Uterus (tissue), 4 donors: ENCODE data around the gene CASZ1. TPM values are rescaled to one million over a fixed set of nuclear protein-coding genes. Genes with fewer than 3 reads are reported as not detected.

ENCODE experiments used
- DNase-seq, 2 donors: peaks; one replicate each; pipeline ENCODE4 v3.0.0-alpha.2; 2019 to 2020
- H3K27ac ChIP-seq, 2 donors: fragments of 200-600 bp; sonication (generic); 1 replicate in 1 of 2; 2 replicates in 1 of 2; pipeline ENCODE4 v1.5.1; 2016 to 2018
- H3K27me3 ChIP-seq, 2 donors: fragments of 200-600 bp; sonication (generic); one replicate each; pipeline ENCODE4 v1.5.1; 2018 to 2019; ENCODE audit warnings: control low read depth in 1 of 2
- H3K36me3 ChIP-seq, 2 donors: fragments of 200-600 bp; sonication (generic); one replicate each; pipeline ENCODE4 v1.5.1; 2019; ENCODE audit warnings: control low read depth in 1 of 2
- H3K4me1 ChIP-seq, 2 donors: fragments of 200-600 bp; sonication (generic); one replicate each; pipeline ENCODE4 v1.5.1; 2018 to 2019; ENCODE audit warnings: control low read depth in 1 of 2
- H3K4me3 ChIP-seq, 2 donors: fragments of 200-600 bp; sonication (generic); 1 replicate in 1 of 2; 2 replicates in 1 of 2; pipeline ENCODE4 v1.5.1; 2018 to 2019; ENCODE audit warnings: mild to moderate bottlenecking in 1 of 2
- H3K9me3 ChIP-seq, 2 donors: fragments of 200-600 bp; sonication (generic); one replicate each; pipeline ENCODE4 v1.5.1; 2019; ENCODE audit warnings: control low read depth in 1 of 2
- CTCF ChIP-seq, 4 experiments: fragments of 200-600 bp in 2 of 4; fragments of 450-650 bp in 2 of 4; sonication (generic) in 2 of 4; IDR thresholded peaks; one replicate each; pipeline ENCODE4 v1.5.1; 2016 to 2019; ENCODE audit warnings: antibody characterized with exemption in 4 of 4, mild to moderate bottlenecking in 2 of 4, moderate library complexity in 1 of 4
- POLR2A ChIP-seq, 2 donors: fragments of 450-650 bp; IDR thresholded peaks; one replicate each; pipeline ENCODE4 v1.6.1; 2016; ENCODE audit warnings: antibody characterized with exemption in 2 of 2, mild to moderate bottlenecking in 1 of 2, moderate library complexity in 1 of 2
- intact Hi-C: fragments of 100-400 bp; cut with DNase I; formaldehyde crosslinking; loops from one replicate; pipeline ENCODE4 v1.15.1; 2023; ENCODE audit warnings: low total_unique reads
- total RNA-seq, 4 donors: library from RNA; depleted of rRNA in 3 of 4; stranded (reverse); fragments of >200 nt in 3 of 4; gene quantifications; one replicate each; pipeline versions ENCODE4 v1.1.0 to v1.2.4, GENCODE V29; 2014 to 2023
- donor health status: DM: yes; HTN: yes; CAD: no.

CASZ1 gene
- total RNA-seq, 4 donors from 2014 or later = 0.59 to 49.2 (median 3.9) TPM

- H3K27ac ChIP-seq = peak overlapping the region; percentile 7 to 59
- peaks cover 0 to 12% of the 10 kb centered on the region in 2 donors for H3K4me1 ChIP-seq
- intact Hi-C loops = no loop called here
- TF ChIP-seq CTCF (IDR thresholded peaks at IDR 0.05) (no peak), POLR2A (IDR thresholded peaks at IDR 0.05) (no peak)
- no peak for DNase-seq
- H3K4me3 ChIP-seq = no peak overlapping the region
- H3K36me3 ChIP-seq = no peaks in the 10 kb centered on the region
- no peaks in the 10 kb centered on the region for H3K27me3 ChIP-seq
- no peaks in the 10 kb centered on the region for H3K9me3 ChIP-seq
Observed at GRCh38 chr1:10673109-10673711, 123.2 kb downstream of the CASZ1 start.

- Histone ChIP-seq H3K4me1 (peaks cover 0 to 12% of the 10 kb centered on the region in 2 donors), H3K4me3 (no peak overlapping the region), H3K27ac (peak overlapping the region; percentile 41 to 66), H3K36me3 (no peaks in the 10 kb centered on the region), H3K27me3 (no peaks in the 10 kb centered on the region), H3K9me3 (no peaks in the 10 kb centered on the region)
- intact Hi-C loops = no loop called here
- no peak for DNase-seq
- TF ChIP-seq POLR2A (IDR thresholded peaks at IDR 0.05) = no peak
- no peak for TF ChIP-seq CTCF (IDR thresholded peaks at IDR 0.05)
Observed at GRCh38 chr1:10672343-10673050, 123.9 kb downstream of the CASZ1 start.

GRCh38 chr1:10671622-10672342 lies 124.7 kb downstream of the CASZ1 start:
- no peak overlapping the region for H3K4me3 ChIP-seq
- no peaks in the 10 kb centered on the region for H3K27me3 ChIP-seq
- peaks cover 0 to 12% of the 10 kb centered on the region in 2 donors for H3K4me1 ChIP-seq
- TF ChIP-seq POLR2A (IDR thresholded peaks at IDR 0.05) (no peak), CTCF (IDR thresholded peaks at IDR 0.05) (no peak)
- no peaks in the 10 kb centered on the region for H3K36me3 ChIP-seq
- H3K9me3 ChIP-seq = no peaks in the 10 kb centered on the region
- no peak for DNase-seq
- intact Hi-C loops = no loop called here
- H3K27ac ChIP-seq = peak overlapping the region; percentile 41 to 66

- Histone ChIP-seq H3K27me3 (no peaks in the 10 kb centered on the region), H3K9me3 (no peaks in the 10 kb centered on the region), H3K36me3 (no peaks in the 10 kb centered on the region), H3K27ac (peak overlapping the region; percentile 41 to 66), H3K4me3 (no peak overlapping the region), H3K4me1 (peaks cover 0 to 12% of the 10 kb centered on the region in 2 donors)
- no peak for DNase-seq
- intact Hi-C loops = no loop called here
- TF ChIP-seq CTCF (IDR thresholded peaks at IDR 0.05) (no peak), POLR2A (IDR thresholded peaks at IDR 0.05) (no peak)
Observed at GRCh38 chr1:10671090-10671489, 125.4 kb downstream of the CASZ1 start.

GRCh38 chr1:10670190-10670589 lies 126.3 kb downstream of the CASZ1 start:
- H3K4me1 ChIP-seq = peaks cover 0 to 12% of the 10 kb centered on the region in 2 donors
- intact Hi-C loops = no loop called here
- TF ChIP-seq POLR2A (IDR thresholded peaks at IDR 0.05) = no peak
- no peak for TF ChIP-seq CTCF (IDR thresholded peaks at IDR 0.05)
- peak overlapping the region in 1 of 2 donors; percentile 41 for H3K27ac ChIP-seq
- H3K4me3 ChIP-seq = no peak overlapping the region
- H3K9me3 ChIP-seq = no peaks in the 10 kb centered on the region
- no peak for DNase-seq
- no peaks in the 10 kb centered on the region for H3K27me3 ChIP-seq
- no peaks in the 10 kb centered on the region for H3K36me3 ChIP-seq
